Putamen (tissue), 1 donor: ENCODE results near the gene R3HDM4.

Experiments used
- DNase-seq: peaks from one replicate; pipeline ENCODE4 v3.0.0-alpha.2; 2016; ENCODE audit warnings: low spot score

R3HDM4 gene

DNA sequence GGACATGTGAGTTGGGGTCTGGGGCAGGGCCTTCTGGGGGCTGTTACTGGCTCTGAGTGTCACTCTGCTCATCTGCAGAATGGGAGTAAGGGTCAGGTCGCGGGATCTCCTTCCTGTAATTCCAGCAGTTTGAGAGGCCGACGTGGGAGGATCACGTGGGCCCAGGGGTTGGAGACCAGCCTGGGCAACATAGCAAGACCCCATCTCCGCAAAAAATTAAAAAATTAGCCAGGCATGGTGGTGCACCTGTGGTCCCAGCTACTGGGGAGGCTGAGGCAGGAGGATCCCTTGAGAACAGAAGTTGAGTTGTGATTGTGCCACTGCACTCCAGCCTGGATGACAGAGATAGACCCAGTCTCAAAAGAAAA is 16.9 kb upstream of the R3HDM4 start:
- no peak for DNase-seq

DNA sequence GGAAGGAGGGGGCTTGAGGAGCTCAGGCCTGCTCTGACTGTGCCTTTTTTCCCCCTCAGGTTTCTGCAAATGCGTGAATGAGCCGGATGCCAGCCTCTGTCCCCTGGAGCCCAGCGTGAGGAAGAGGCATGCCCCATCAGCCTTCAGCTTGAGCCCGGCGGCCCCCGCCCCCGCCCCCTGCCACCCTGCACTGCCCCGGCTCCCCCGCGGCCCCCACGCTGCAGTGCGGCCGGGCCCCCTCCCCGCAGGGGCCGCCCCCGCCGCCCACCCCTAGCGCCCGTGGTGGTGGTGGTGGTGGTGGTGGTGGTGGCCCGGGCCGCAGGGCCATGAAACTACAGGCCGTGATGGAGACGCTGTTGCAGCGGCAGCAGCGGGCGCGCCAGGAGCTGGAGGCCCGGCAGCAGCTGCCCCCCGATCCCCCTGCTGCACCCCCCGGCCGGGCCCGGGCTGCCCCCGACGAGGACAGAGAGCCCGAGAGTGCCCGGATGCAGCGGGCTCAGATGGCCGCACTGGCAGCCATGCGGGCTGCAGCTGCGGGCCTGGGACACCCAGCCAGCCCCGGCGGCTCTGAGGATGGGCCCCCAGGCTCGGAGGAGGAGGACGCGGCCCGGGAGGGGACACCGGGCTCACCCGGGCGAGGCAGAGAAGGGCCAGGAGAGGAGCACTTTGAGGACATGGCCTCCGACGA is 16.3 kb upstream of the R3HDM4 start:
- no peak for DNase-seq

DNA sequence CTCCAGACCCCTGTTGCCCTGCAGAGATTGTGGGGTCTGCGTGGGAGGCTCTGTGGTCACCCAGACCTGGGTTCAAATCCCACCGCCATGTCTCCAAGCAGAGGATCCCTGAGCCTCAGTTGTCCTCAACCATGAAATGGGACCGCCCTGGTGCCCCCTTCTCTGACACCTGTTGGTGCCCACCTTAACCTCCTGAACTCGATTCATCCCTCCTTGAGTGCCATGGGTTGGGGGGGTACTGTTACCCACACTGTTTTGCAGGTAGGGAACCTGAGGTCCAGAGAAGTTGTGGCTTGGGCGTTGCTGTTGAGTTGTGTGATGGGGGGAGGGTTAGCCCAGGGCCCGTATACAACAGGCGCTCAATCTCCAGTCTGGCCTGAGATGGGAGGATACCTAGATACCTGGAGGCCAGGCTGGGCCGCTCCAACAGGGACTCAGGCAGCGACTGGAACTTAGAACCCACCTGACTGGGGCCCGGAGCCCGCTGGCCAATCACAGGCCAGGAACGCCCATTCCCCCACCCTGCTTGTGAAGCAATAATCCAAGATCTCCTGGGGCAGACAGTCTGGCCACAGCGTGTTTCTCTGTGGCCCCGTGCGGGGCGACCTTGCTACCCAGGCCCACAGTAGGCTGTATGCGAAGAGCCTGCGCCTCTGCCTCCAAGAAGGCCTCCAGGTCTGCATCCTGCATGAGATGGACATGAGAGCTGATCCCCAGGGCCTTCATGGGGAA is 15.6 kb upstream of the R3HDM4 start:
- no peak for DNase-seq

DNA sequence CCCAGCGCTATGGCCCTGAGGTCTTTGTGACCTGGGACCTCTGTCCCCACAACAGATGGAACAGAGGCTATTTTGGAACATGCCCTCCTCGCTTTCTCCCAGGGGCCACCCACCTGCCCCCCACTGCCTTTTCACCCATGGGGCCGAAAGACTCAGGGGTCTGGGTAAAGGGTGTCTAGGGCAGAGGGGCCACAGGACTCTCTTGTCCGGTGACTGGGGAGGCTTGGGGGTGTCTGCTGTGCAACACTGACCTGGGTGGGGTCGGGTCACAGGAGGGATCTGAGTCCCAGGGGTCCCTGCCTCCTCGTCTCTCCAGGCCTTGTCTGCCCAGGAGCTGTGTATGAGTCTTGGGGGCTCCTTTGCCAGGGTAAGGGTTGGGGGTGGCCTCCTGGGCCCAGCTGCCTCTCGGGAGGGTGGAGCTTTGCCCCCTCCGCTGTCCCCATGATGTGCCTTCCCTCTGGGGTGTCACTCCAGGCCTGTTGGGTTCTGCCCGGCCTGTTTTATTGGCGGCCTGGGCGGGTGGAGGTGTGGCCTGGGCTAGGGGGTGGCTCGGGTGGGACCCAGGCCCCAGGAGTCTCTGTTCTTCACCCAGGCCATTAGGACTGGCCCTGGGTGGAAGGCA is 14.9 kb upstream of the R3HDM4 start:
- no peak for DNase-seq

DNA sequence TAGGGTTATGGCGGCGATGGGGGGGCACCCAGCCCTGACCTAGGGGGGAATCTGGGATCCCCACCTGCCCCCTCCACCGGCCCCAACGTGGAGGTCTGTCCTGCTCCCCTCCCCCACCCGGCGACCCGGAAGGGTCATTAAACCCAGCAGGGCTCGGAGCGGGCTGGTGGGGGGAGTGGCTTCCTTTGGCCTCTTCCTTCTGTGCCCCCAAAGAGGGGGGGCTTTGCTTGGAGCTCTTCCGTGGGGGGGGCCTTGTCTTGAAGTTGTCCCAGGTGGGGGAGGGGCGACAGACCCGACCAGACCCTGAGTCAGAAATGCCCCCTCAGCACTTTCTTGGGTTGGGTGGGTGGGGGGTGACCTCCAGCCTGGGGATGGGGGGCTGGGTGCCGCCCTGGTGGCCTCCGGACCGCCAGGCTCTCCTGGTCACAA is 14.3 kb upstream of the R3HDM4 start:
- DNase-seq: no peak

DNA sequence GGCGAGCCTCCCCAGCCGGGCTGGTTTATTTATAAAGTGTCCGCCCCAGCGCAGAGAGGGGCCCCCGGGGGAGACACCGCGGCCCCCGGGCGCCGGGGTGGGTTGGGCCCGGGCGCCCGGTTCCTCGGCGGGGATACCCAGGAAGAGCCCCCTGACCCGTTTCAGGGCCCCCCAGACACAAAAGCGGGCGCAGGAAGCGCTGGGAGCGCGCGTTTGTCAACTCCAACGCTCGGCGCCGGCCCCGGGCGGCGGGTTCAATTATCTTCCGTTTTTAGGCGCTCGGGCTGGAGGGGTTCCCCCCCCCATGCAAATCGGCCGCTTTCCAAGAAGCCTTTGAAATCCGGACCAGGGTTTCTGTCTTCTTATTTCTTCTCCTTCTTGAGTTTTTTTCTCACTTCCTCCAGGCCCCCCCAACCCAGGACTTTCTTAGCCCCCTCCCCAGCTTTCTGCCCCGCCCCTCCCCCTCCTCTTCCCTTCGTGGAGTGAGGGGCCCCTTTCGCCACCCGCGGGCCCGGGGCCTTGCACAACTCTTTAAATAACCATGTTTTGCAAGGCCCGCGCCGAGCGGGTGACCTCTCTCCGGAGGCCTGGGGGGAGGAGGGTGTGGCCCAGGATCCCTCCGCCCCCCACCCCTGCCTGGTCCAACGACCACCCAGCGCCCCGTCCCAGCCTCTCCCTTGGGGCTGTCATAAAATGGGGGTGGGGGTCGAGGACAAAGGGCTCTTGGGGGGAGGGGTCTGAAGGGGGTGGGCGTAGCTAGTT is 13.8 kb upstream of the R3HDM4 start:
- no peak for DNase-seq

DNA sequence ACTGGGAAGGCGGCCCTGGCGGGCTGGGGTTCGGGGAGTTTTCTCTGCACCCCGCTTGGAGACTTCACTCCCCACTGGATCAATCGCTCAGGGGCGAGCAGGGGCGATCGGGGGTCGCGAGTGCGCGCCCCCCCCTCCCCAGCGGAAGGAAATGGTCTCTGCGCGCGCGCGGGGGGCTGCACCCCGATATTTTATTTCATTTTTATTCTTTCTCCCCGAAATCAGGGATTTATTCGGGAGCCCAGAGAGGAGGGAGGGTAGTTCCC is 13.2 kb upstream of the R3HDM4 start:
- DNase-seq: no peak

DNA sequence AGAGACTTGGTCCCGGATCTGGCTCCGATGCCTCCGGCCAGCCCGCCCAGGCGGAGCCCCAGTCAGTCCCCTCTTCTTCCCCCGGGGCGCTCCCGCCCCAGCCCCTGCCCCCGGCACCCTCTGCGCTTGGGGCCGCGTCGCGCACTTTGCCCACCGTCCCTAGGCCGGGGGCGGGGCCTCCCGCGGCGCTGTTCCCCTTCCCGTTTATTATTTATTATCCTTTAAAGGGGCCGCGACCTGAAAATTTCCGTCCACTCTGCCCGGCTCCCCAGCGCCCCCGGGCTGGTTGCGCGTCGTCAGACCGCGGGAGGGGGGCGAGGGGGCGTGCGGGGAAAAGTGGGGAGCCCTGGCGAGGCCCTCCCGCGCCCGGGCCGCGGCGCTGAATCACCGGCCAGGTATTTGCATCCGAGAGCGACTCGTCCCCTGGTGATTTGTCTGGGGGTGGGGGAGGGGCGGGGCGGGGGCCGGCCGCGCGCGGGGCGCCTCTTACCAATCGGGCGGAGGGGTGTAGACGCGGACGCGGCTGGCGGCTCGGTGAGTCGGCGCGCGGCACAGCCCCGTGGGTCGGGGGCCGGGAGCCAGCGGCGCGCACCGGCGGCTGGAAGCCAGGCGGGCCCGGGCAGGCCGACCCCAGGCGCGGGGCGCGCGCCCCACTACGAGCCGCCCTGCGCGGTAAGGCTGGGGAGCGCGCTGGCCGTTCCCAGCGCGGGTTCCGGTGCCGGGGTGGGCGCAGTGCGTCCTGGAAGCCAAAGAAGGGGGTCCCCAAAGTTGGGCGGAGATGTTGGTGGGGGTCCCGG is 12.7 kb upstream of the R3HDM4 start, which contains the start of gene ARID3A:
Gene ARID3A, plus strand, starts transcription at position 510 of the 797 bp plus-strand sequence. CDS start 3,494 bp downstream, outside the sequence.
- peak; percentile 61 for DNase-seq

DNA sequence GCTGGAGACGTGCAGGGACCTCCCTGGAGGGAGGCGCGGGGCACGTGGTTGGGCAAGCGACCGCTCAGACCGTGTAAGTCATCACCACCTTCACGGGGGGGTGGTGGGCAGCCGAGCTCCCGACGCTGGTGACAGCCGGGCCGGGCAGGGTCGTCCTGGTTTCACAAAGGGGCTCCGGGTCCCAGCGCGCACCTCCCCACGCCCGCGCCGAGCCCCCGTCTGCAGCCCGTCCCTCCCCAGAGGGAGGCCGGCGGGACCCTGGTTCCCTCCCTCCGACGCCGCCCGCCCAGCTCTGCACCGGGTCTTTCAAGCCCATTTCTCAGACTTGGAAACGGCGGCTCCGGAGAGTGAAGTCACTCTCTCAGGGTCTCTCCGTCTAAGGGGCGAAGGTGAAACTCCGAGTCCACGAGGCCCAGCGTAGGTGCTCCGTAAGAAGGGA is 12.1 kb upstream of the R3HDM4 start:
- no peak for DNase-seq

DNA sequence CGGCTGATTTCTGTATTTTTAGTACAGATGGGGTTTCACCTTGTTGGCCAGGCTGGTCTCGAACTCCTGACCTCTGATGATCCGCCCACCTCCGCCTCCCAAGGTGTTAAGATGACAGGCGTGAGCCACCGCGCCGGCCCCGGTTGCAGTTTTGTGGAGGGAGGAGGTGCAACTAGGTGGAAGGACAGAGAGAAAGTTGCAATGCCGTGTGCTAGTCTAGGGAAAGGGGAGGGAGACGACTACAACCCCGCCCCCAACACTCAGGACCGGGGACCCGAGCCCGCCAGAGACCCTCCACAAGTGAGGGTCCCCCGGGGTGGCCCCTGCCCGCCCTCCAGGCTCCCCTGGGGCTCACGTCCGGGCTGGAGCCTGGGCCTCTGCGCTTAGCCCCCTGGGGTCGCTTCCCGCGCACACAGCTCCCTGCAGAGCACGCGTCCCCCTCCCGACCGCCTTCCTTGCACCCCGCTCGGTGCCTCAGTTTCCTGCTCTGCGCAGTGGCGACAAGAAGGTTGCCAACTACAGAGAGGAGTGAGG is 11.6 kb upstream of the R3HDM4 start:
- DNase-seq: no peak

DNA sequence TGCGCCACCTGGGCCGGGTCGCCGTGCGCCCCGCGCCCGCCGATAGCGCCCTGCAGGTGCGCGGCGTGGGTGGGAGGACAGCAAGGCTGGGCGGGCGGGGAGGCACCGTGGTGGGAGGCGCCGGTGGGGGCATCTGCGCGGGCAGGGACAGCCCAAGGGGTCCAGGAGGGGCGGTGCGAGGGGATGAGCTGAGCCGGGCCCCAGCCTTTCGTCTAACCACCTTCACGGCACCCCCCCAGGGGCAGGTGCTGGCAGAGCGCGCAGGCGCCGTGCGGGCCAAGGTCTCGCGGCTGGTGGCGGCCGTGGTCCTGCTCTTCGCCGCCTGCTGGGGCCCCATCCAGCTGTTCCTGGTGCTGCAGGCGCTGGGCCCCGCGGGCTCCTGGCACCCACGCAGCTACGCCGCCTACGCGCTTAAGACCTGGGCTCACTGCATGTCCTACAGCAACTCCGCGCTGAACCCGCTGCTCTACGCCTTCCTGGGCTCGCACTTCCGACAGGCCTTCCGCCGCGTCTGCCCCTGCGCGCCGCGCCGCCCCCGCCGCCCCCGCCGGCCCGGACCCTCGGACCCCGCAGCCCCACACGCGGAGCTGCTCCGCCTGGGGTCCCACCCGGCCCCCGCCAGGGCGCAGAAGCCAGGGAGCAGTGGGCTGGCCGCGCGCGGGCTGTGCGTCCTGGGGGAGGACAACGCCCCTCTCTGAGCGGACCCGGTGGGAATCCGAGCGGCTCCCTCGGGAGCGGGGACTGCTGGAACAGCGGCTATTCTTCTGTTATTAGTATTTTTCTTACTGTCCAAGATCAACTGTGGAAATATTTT is 7.2 kb upstream of the R3HDM4 start:
- DNase-seq: no peak

DNA sequence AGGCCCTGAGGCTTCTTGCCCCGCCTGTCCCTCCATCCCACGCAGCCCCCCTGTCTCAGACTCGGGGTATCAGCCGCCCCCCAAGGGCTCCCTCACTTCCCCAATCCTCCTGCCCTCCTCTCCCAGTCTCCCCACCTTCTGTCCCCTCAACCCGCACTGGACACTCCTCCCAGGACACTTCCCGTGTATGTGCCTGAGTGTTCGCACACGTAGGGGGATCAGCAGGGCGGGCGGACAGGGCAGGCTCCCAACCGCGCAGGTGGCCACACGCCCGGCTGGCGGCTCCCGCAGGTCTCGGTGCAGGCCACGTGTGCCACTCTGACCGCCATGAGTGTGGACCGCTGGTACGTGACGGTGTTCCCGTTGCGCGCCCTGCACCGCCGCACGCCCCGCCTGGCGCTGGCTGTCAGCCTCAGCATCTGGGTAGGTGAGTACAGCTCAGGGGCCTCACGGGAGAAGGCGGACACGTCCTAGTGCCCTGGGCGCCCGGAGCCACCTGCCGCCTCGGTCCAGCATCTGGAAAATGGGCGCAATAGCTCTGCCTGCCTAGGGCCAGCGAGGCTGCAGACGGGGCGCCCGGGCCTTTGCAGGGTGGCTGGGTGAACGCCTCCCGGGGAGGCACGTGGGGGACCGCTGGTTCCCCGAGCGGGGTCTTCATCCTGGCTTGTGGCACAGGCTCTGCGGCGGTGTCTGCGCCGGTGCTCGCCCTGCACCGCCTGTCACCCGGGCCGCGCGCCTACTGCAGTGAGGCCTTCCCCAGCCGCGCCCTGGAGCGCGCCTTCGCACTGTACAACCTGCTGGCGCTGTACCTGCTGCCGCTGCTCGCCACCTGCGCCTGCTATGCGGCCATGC is 6.4 kb upstream of the R3HDM4 start:
- DNase-seq: no peak

DNA sequence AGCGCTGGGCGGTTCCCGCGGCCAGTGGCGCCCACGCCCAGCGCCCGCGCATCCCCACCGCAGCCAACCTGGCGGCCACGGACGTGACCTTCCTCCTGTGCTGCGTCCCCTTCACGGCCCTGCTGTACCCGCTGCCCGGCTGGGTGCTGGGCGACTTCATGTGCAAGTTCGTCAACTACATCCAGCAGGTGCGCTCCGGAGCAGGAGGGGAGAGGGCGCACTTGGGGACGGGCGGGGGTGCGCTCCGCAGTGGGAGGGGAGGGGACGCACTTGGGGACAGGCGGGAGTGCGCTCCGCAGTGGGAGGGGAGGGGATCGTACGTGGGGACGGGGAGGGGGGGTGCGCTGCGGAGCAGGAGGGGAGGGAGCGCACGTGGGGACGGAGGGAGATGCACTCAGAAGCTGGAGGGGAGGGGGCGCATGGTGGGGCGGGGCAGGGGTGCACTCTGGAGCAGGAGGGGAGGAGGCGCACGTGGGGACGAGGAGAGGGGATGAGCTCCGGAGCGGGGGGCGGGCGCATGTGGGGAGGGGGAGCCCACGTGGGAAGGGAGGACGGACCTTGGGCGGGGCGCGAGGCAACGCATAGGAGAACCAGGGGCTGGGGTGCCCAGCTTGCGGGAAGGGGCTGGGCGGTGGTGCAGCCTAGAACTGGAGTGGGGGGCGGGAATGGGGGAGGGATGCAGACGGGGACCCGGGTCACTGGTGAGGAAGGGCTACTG is 5.6 kb upstream of the R3HDM4 start:
- no peak for DNase-seq

DNA sequence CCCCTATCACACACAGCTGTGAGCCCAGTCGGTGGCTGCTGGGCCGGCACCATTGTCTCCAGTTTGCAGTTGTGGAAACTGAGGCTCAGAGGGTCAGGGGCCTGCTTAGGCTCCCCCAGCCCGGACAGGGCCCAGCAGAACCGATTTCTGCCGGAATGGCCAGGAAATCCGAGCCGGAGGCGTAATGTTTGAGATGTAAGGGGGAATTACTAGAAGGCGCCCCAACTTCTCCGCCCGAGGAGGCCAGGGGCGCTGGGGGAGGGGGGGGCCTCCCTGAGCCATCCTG is 5.1 kb upstream of the R3HDM4 start:
- DNase-seq: no peak

DNA sequence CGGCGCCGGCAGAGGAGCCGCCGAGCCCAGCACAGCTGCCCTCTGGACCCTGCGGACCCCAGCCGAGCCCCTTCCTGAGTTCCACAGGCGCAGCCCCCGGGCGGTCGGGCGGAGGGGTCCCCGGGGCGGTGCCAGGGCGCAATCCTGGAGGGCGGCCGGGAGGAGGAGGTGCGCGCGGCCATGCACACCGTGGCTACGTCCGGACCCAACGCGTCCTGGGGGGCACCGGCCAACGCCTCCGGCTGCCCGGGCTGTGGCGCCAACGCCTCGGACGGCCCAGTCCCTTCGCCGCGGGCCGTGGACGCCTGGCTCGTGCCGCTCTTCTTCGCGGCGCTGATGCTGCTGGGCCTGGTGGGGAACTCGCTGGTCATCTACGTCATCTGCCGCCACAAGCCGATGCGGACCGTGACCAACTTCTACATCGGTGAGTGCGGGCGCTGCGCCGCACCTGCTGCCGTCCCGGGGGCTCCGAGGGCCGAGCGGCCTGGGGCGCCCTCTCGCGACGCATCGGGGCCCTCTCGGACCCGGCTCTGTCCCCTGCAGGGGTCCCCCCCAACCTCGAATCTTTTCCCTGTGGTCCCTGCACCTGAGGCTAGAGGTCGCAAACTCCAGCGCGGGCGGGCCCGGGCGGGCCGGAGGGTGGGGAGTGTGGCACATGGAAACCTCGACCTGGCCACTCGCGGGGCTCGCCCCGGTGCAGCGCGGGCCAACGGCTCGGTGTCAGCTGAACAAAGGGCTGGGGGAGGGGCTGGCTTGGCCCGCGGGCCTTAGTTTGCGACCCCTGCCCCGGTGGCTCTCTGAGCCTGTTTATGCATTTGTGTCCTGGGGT is 4.5 kb upstream of the R3HDM4 start, which contains the start of gene KISS1R:
Gene KISS1R, plus strand, starts transcription at position 11 of the 829 bp plus-strand sequence. Its CDS starts 170 bp downstream, at position 181.
- DNase-seq: no peak

DNA sequence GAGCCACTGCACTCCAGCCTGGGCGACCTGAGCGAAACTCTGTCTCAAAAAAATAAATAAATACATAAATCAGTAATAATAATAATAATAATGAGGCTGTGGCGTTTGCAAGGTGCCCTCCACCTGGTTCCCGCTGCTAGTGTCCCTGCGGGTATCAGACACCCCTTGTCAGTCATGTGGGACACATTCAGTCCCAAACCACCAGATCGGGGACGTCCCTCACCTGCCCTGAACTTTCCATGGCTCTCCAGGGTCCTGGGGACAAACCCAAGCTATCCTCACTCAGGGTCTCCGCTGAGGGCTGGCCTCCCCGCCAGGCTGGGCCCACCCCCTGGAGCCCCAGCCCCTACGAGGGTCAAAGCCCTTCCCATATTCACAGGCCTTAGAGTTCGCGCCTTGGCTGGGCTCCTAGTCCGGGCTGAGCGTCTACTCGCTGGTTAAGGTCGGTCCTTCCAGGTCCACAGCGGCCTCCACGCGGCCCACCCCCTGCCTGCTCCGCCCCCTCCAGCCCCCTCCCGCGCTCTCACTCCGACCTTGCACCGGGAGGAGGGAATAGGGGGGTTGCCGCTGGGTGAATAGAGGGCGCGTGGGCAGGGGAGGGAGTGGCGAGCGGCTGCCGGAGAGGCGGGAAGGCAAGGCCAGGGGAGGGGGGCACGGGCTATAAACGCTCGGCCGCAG is 3.8 kb upstream of the R3HDM4 start:
- DNase-seq: no peak

DNA sequence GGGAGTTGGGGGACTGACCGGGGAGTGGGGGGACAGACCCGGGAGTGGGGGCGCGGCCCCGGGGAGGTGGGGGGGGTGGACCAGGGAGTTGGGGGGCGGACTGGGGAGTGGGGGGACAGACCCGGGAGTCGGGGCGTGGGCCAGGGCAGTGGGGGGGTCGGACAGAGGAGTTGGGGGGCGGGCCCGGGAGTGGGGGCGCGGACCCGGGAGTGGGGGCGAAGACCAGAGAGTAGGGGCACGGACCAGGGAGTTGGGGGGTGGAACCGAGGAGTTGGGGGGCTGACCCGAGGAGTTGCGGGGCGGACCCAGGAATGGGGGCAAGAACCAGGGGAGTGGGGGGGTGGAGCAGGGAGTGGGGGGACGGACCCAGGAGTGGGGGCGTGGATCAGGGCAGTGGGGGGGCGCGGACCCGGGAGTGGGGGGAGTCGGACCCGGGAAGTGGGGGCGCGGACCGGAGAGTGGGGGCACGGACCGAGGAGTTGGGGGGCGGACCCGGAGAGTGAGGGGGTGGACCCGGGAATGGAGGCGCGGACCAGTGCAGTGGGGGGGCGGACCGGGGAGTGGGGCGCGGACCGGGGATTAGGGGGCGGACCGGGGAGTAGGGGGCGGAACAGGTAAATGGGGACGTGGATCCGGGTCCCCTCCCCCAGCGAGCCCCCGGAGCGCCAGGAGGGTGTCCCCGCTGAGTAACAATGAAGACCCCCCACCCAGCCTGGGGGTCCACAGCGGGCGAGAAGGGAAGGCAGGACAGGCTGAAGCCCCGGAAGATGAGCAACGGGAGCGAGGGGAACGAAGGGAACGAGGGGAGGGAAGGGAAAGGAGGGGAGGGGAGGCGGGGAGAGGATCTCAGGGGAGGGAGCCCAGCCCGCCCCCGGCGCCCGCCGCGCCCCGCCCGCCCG is 589 bp downstream of the R3HDM4 start:
- DNase-seq: no peak
